ENCODE results near the gene KLB.

DNA sequence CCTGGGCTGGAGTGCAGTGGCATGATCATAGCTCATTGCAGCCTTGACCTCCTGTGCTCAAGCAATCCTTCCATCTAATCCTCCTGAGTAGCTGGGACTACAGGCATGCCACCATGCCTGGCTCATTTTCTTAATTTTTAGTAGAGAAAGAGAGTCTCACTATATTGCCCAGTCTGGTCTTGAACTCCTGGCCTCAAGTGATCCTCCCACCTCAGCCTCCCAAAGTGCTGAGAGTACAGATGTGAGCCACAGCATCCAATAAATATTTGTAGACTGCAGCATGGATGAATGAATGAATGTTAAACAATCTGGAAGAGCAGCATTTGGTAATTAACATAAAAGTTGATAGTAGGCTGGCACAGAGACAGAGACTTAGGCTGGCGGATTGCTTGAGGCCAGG, 20.0 kb downstream of the KLB start:
- TF ChIP-seq, protein P1, sequence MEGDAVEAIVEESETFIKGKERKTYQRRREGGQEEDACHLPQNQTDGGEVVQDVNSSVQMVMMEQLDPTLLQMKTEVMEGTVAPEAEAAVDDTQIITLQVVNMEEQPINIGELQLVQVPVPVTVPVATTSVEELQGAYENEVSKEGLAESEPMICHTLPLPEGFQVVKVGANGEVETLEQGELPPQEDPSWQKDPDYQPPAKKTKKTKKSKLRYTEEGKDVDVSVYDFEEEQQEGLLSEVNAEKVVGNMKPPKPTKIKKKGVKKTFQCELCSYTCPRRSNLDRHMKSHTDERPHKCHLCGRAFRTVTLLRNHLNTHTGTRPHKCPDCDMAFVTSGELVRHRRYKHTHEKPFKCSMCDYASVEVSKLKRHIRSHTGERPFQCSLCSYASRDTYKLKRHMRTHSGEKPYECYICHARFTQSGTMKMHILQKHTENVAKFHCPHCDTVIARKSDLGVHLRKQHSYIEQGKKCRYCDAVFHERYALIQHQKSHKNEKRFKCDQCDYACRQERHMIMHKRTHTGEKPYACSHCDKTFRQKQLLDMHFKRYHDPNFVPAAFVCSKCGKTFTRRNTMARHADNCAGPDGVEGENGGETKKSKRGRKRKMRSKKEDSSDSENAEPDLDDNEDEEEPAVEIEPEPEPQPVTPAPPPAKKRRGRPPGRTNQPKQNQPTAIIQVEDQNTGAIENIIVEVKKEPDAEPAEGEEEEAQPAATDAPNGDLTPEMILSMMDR (IDR thresholded peaks at IDR 0.05) = no peak
- no peak for TF ChIP-seq POLR2AphosphoS5 (IDR thresholded peaks at IDR 0.05)

Data from sigmoid colon (tissue), 4 donors.